ENCODE data around the gene B3GALNT1.
A peak's percentile ranks its signal among the peaks of the same experiment; 100 is the strongest.

Gene B3GALNT1

GRCh38 chr3:161104561-161105551 is at the start of gene B3GALNT1:
B3GALNT1 (minus strand) TSS chr3:161105349; CDS start chr3:161086754, 18,595 bp downstream.
- peak within 1 kb of the TSS; percentile 69 for H3K4me3 ChIP-seq (ENCODE audit: low read depth, low read length)
- peak; percentile 20 for DNase-seq (ENCODE audit: low read depth)

GRCh38 chr3:161153480-161153879 is 48.3 kb upstream of the B3GALNT1 start:
- no peak for DNase-seq (ENCODE audit: low read depth)

GRCh38 chr3:161150001-161150525 is 44.9 kb upstream of the B3GALNT1 start:
- no peak for DNase-seq (ENCODE audit: low read depth)
- H3K4me3 ChIP-seq (ENCODE audit: low read depth, low read length), result no peak overlapping the region

More at GRCh38 chr3:161153480-161153879, 48.3 kb upstream of the B3GALNT1 start:
- H3K4me3 ChIP-seq (ENCODE audit: low read depth, low read length), result no peak overlapping the region

GRCh38 chr3:161149529-161149928 is 44.4 kb upstream of the B3GALNT1 start:
- H3K4me3 ChIP-seq (ENCODE audit: low read depth, low read length), result no peak overlapping the region
- no peak for DNase-seq (ENCODE audit: low read depth)

- DNase-seq (ENCODE audit: low read depth), result no peak
These were observed 43.8 kb upstream of the B3GALNT1 start for GRCh38 chr3:161148832-161149475.

GRCh38 chr3:161142486-161142885 is 37.3 kb upstream of the B3GALNT1 start:
- no peak for DNase-seq (ENCODE audit: low read depth)
- no peak overlapping the region for H3K4me3 ChIP-seq (ENCODE audit: low read depth, low read length)

More at GRCh38 chr3:161148832-161149475, 43.8 kb upstream of the B3GALNT1 start:
- no peak overlapping the region for H3K4me3 ChIP-seq (ENCODE audit: low read depth, low read length)

- no peak overlapping the region for H3K4me3 ChIP-seq (ENCODE audit: low read depth, low read length)
- DNase-seq (ENCODE audit: low read depth), result no peak
These were observed 34.5 kb upstream of the B3GALNT1 start for GRCh38 chr3:161139686-161140085.

- no peak for DNase-seq (ENCODE audit: low read depth)
These were observed 32.1 kb upstream of the B3GALNT1 start for GRCh38 chr3:161137260-161137659.

GRCh38 chr3:161132391-161132790 is 27.2 kb upstream of the B3GALNT1 start:
- H3K4me3 ChIP-seq (ENCODE audit: low read depth, low read length), result no peak overlapping the region
- DNase-seq (ENCODE audit: low read depth), result no peak

More at GRCh38 chr3:161137260-161137659, 32.1 kb upstream of the B3GALNT1 start:
- no peak overlapping the region for H3K4me3 ChIP-seq (ENCODE audit: low read depth, low read length)

- no peak for DNase-seq (ENCODE audit: low read depth)
- no peak overlapping the region for H3K4me3 ChIP-seq (ENCODE audit: low read depth, low read length)
These were observed 21.3 kb upstream of the B3GALNT1 start for GRCh38 chr3:161126495-161126894.

- no peak for DNase-seq (ENCODE audit: low read depth)
- H3K4me3 ChIP-seq (ENCODE audit: low read depth, low read length), result no peak overlapping the region
These were observed 12.5 kb upstream of the B3GALNT1 start for GRCh38 chr3:161117646-161118045.

GRCh38 chr3:161108840-161109239 is 3.7 kb upstream of the B3GALNT1 start:
- no peak for DNase-seq (ENCODE audit: low read depth)
- H3K4me3 ChIP-seq (ENCODE audit: low read depth, low read length), result no peak overlapping the region

- H3K4me3 ChIP-seq (ENCODE audit: low read depth, low read length), result no peak overlapping the region
- no peak for DNase-seq (ENCODE audit: low read depth)
These were observed 2.2 kb upstream of the B3GALNT1 start for GRCh38 chr3:161107311-161107710.

GRCh38 chr3:161103776-161104385 is 1.3 kb downstream of the B3GALNT1 start:
- no peak for DNase-seq (ENCODE audit: low read depth)
- peak overlapping the region; percentile 69 for H3K4me3 ChIP-seq (ENCODE audit: low read depth, low read length)

- DNase-seq (ENCODE audit: low read depth), result no peak
- H3K4me3 ChIP-seq (ENCODE audit: low read depth, low read length), result no peak overlapping the region
These were observed 3.5 kb downstream of the B3GALNT1 start for GRCh38 chr3:161101609-161102008.

- DNase-seq (ENCODE audit: low read depth), result no peak
- H3K4me3 ChIP-seq (ENCODE audit: low read depth, low read length), result no peak overlapping the region
These were observed 4.2 kb downstream of the B3GALNT1 start for GRCh38 chr3:161100994-161101393.

GRCh38 chr3:161096771-161097367 is 8.3 kb downstream of the B3GALNT1 start:
- no peak for DNase-seq (ENCODE audit: low read depth)
- H3K4me3 ChIP-seq (ENCODE audit: low read depth, low read length), result no peak overlapping the region

GRCh38 chr3:161093895-161094294 is 11.3 kb downstream of the B3GALNT1 start:
- H3K4me3 ChIP-seq (ENCODE audit: low read depth, low read length), result no peak overlapping the region
- DNase-seq (ENCODE audit: low read depth), result no peak

GRCh38 chr3:161084277-161084676 is 20.9 kb downstream of the B3GALNT1 start:
- no peak for DNase-seq (ENCODE audit: low read depth)
- no peak overlapping the region for H3K4me3 ChIP-seq (ENCODE audit: low read depth, low read length)
